ENCODE measurements around the gene BLACAT1.

BLACAT1 gene

GRCh38 chr1:205455581-205456382, at the start of gene BLACAT1:
Gene BLACAT1 (minus strand): TSS chr1:205456045.
- DNase-seq (ENCODE audit: low read depth in 2 of 2) = no peak

- no peak for DNase-seq (ENCODE audit: low read depth in 2 of 2)
Observed at GRCh38 chr1:205505076-205505729, 49.4 kb upstream of the BLACAT1 start.

- DNase-seq (ENCODE audit: low read depth in 2 of 2) = no peak
Observed at GRCh38 chr1:205504311-205505075, 48.6 kb upstream of the BLACAT1 start, which contains the start of gene CDK18. Gene CDK18 (plus strand): TSS chr1:205504669. CDS start chr1:205523168, 18,499 bp downstream.

GRCh38 chr1:205502992-205503391, 47.1 kb upstream of the BLACAT1 start:
- DNase-seq (ENCODE audit: low read depth in 2 of 2) = no peak

- no peak for DNase-seq (ENCODE audit: low read depth in 2 of 2)
Observed at GRCh38 chr1:205502111-205502810, 46.4 kb upstream of the BLACAT1 start.

- DNase-seq (ENCODE audit: low read depth in 2 of 2) = no peak
Observed at GRCh38 chr1:205500240-205501233, 44.7 kb upstream of the BLACAT1 start.

- no peak for DNase-seq (ENCODE audit: low read depth in 2 of 2)
Observed at GRCh38 chr1:205499789-205500188, 43.9 kb upstream of the BLACAT1 start.

- DNase-seq (ENCODE audit: low read depth in 2 of 2) = no peak
Observed at GRCh38 chr1:205497351-205497750, 41.5 kb upstream of the BLACAT1 start.

GRCh38 chr1:205496661-205497060, 40.8 kb upstream of the BLACAT1 start:
- DNase-seq (ENCODE audit: low read depth in 2 of 2) = no peak

- no peak for DNase-seq (ENCODE audit: low read depth in 2 of 2)
Observed at GRCh38 chr1:205495237-205495823, 39.5 kb upstream of the BLACAT1 start.

- no peak for DNase-seq (ENCODE audit: low read depth in 2 of 2)
Observed at GRCh38 chr1:205494115-205494514, 38.3 kb upstream of the BLACAT1 start.

GRCh38 chr1:205493241-205494085, 37.6 kb upstream of the BLACAT1 start:
- no peak for DNase-seq (ENCODE audit: low read depth in 2 of 2)

GRCh38 chr1:205492774-205493173, 36.9 kb upstream of the BLACAT1 start:
- DNase-seq (ENCODE audit: low read depth in 2 of 2) = no peak

- DNase-seq (ENCODE audit: low read depth in 2 of 2) = no peak
Observed at GRCh38 chr1:205492201-205492667, 36.4 kb upstream of the BLACAT1 start.

GRCh38 chr1:205491794-205492193, 35.9 kb upstream of the BLACAT1 start:
- DNase-seq (ENCODE audit: low read depth in 2 of 2) = no peak

- no peak for DNase-seq (ENCODE audit: low read depth in 2 of 2)
Observed at GRCh38 chr1:205488074-205488723, 32.4 kb upstream of the BLACAT1 start.

GRCh38 chr1:205486258-205486657, 30.4 kb upstream of the BLACAT1 start:
- DNase-seq (ENCODE audit: low read depth in 2 of 2) = no peak

All from stimulated activated CD4-positive, alpha-beta T cell treated with anti-CD3 and anti-CD28 coated beads, Interleukin-1b, Interleukin-23, amount 100 ng/mL, for 1 hour (primary cell).